22Rv1 (cell line): ENCODE results near the gene VSIG8.

Source experiments
- H3K27ac ChIP-seq: fragments of 450-650 bp; 2 replicates; pipeline ENCODE4 v1.5.1; 2017
- CTCF ChIP-seq: fragments of 450-650 bp; IDR thresholded peaks from 2 replicates; pipeline ENCODE4 v1.5.1; 2017; ENCODE audit warnings: mild to moderate bottlenecking
- ZFX ChIP-seq: fragments of 450-650 bp; IDR thresholded peaks from 2 replicates; pipeline ENCODE4 v1.6.1; 2017; ENCODE audit warnings: antibody characterized with exemption, borderline replicate concordance

Gene VSIG8

DNA sequence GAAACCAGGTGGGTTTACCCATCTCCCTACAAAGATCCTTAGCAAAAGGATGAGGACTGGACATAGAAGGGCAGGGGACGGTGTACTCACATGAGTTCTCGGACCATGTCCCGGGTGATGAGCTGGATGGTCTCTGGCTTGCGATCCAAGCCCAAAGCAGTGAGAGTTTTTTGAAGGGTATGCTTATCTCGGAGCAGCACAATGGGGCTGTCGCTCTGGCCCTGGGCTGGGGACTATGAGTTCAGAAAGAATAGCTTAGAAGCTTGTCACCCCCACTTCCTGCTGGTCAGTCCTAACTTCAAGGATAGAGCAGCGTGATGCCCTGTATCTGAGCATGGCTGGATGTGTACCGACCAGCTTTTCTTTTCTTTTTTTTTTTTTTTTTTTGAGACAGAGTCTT, 27.9 kb upstream of the VSIG8 start:
- no peak overlapping the region for H3K27ac ChIP-seq
- TF ChIP-seq ZFX (no peak), CTCF (no peak)

DNA sequence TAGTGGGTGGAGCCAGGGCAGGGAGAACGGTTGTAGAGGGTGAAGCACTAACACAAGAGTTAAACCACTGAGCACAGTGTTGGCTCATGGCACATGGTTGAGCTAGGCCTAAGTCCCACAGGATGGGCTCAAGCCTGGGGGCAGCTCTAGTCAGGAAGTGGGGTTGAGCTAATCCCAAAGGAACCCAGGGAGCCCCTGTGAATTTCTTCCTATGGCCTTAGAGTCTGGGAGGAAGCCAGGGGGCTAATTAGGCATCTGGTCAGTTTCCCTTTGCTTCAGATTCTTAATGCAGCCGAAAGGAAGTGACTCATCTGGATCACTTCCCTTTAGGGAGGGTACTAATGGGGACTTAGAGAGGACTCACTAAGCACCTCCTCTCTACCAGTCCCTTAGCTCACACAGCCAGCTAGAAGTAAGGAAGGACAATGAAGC, 27.4 kb upstream of the VSIG8 start:
- TF ChIP-seq CTCF (no peak), ZFX (no peak)
- H3K27ac ChIP-seq, result no peak overlapping the region

- TF ChIP-seq CTCF, result no peak
- TF ChIP-seq ZFX, result no peak
These were observed 26.7 kb upstream of the VSIG8 start for GRCh38 chr1:159889202-159889601.

DNA sequence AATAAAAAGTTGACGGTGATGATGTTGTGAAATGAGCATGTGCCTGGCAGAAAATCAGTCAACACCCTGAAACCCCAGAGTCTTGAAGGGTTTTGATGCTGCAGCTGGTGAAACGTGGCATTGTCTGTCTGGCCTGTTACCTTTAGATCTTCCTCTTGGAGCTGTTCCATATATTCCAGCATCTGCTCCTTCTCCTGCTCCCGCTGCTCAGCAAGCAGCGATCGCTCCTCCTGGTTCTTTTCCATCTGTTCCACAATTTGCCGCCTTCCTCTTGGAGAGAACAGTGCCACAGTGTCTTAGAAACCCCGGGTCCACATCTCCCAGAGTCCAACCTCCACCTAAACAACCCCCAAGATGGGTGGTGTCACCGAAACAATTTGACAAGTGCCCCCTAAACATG, 21.8 kb upstream of the VSIG8 start:
- TF ChIP-seq CTCF (no peak), ZFX (no peak)
- H3K27ac ChIP-seq, result no peak overlapping the region

More at GRCh38 chr1:159889202-159889601, 26.7 kb upstream of the VSIG8 start:
- no peak overlapping the region for H3K27ac ChIP-seq

DNA sequence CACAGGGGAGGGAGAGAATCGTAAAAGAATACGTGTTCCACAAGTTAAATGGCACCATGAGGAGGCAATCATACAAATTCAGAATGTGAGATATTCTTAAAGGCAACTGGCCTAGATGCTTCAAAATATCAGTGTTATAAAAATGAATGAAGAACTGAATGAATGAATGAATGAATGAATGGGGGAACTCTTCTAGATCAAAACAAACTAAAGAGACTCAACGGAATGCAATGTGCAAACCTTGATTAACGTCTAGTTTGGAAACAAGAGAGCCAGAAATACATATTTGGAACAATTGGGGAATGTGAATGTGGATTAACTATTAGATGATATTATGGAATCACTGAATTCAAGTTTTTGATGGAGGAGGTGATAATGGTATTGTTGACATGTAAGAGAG, 20.7 kb upstream of the VSIG8 start:
- no peak for TF ChIP-seq CTCF
- no peak overlapping the region for H3K27ac ChIP-seq

DNA sequence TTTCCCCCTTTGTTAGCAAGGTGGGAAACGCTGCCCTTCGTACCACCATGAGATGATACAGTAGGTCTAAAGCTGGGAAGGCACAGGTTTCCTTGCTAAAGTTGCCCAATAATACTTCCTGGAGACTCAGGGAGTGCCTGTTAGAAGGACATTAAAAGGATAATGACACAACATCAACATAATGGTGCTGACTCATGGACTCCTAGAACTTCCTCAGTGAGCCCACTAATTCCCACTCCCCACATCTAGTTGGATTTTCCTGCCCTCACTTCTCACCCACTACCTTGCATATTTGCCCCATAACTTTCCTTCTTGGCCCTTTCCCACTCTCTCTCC, 20.0 kb upstream of the VSIG8 start:
- H3K27ac ChIP-seq, result no peak overlapping the region

More for the DNA sequence above, 20.0 kb upstream of the VSIG8 start:
- TF ChIP-seq CTCF (no peak), ZFX (no peak)
